GM18505 (cell line): ENCODE measurements around the gene CHST8.
"Not testable (repeated sequence)": the region's sequence is repeated elsewhere in the genome, so short reads cannot be mapped to it uniquely, and the experiment has no call there.

ENCODE experiments used
- ATAC-seq: cut with Tn5 transposase; IDR thresholded peaks from one replicate; pipeline ENCODE4 v1.9.1; 2021; ENCODE audit not compliant: unreplicated experiment
- POLR2A ChIP-seq: IDR thresholded peaks from 4 replicates; pipeline ENCODE4 v1.6.1; 2011; ENCODE audit warnings: borderline replicate concordance; ENCODE audit not compliant: insufficient read depth, insufficient read length; ENCODE audit errors: extremely low read depth

CHST8 gene

GRCh38 chr19:33644284-33644836 lies 22.6 kb downstream of the CHST8 start:
- ATAC-seq = no peak
- no peak for TF ChIP-seq POLR2A

- no peak for ATAC-seq
- TF ChIP-seq POLR2A = no peak
These were observed 24.6 kb downstream of the CHST8 start for GRCh38 chr19:33646306-33646705.

- no peak for TF ChIP-seq POLR2A
- no peak for ATAC-seq
These were observed 25.4 kb downstream of the CHST8 start for GRCh38 chr19:33647146-33647545.

- TF ChIP-seq POLR2A = no peak
- ATAC-seq = no peak
These were observed 28.0 kb downstream of the CHST8 start for GRCh38 chr19:33649627-33650305.

GRCh38 chr19:33653684-33654083 lies 31.9 kb downstream of the CHST8 start:
- no peak for ATAC-seq
- TF ChIP-seq POLR2A = no peak

- ATAC-seq = no peak
- TF ChIP-seq POLR2A = no peak
These were observed 33.2 kb downstream of the CHST8 start for GRCh38 chr19:33654840-33655508.

GRCh38 chr19:33659835-33660234 lies 38.1 kb downstream of the CHST8 start:
- no peak for ATAC-seq
- no peak for TF ChIP-seq POLR2A

GRCh38 chr19:33660410-33661124 lies 38.8 kb downstream of the CHST8 start:
- TF ChIP-seq POLR2A = no peak
- no peak for ATAC-seq

- no peak for TF ChIP-seq POLR2A
- no peak for ATAC-seq
These were observed 39.6 kb downstream of the CHST8 start for GRCh38 chr19:33661336-33661735.

- no peak for TF ChIP-seq POLR2A
- ATAC-seq = no peak
These were observed 40.8 kb downstream of the CHST8 start for GRCh38 chr19:33662391-33663092.

- not testable (repeated sequence) for ATAC-seq
These were observed 41.6 kb downstream of the CHST8 start for GRCh38 chr19:33663316-33663715.

GRCh38 chr19:33664744-33665143 lies 43.0 kb downstream of the CHST8 start:
- TF ChIP-seq POLR2A = no peak
- ATAC-seq = no peak
